AG04449 (cell line): ENCODE measurements around the gene SOCS3.

Experiments used
- CTCF ChIA-PET: fragments of 350-600 bp; formaldehyde crosslinking; extraction: SDS; loops from one replicate; lab custom pipeline; 2021; ENCODE audit warnings: antibody characterized with exemption; lab: Yijun Ruan, JAX
- POLR2A ChIA-PET: fragments of 400-600, 350-600 bp; formaldehyde crosslinking; extraction: SDS; loops from one replicate; lab custom pipeline; 2020; ENCODE audit warnings: antibody characterized with exemption, inconsistent platforms; lab: Yijun Ruan, JAX
- DNase-seq: peaks from one replicate; pipeline ENCODE4 v3.0.0-alpha.2; 2010; ENCODE audit warnings: low read depth, low spot score
- H3K4me3 ChIP-seq: 2 replicates; pipeline ENCODE4 v1.5.1; 2011; ENCODE audit warnings: low read depth, mild to moderate bottlenecking, control low read depth, low read length
- TF ChIP-seq, protein P1 (sequence below): IDR thresholded peaks from one replicate; pipeline ENCODE4 v1.5.1; 2011; ENCODE audit warnings: mild to moderate bottlenecking, moderate library complexity, low read length, control low read depth, inconsistent platforms; ENCODE audit not compliant: insufficient read depth; ENCODE audit errors: missing control alignments

Gene SOCS3

GRCh38 chr17:78362671-78363070 lies 2.8 kb upstream of the SOCS3 start:
- TF ChIP-seq, protein P1, sequence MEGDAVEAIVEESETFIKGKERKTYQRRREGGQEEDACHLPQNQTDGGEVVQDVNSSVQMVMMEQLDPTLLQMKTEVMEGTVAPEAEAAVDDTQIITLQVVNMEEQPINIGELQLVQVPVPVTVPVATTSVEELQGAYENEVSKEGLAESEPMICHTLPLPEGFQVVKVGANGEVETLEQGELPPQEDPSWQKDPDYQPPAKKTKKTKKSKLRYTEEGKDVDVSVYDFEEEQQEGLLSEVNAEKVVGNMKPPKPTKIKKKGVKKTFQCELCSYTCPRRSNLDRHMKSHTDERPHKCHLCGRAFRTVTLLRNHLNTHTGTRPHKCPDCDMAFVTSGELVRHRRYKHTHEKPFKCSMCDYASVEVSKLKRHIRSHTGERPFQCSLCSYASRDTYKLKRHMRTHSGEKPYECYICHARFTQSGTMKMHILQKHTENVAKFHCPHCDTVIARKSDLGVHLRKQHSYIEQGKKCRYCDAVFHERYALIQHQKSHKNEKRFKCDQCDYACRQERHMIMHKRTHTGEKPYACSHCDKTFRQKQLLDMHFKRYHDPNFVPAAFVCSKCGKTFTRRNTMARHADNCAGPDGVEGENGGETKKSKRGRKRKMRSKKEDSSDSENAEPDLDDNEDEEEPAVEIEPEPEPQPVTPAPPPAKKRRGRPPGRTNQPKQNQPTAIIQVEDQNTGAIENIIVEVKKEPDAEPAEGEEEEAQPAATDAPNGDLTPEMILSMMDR = no peak
- POLR2A ChIA-PET = no interaction called here

GRCh38 chr17:78362232-78362631 lies 2.4 kb upstream of the SOCS3 start:
- POLR2A ChIA-PET = no interaction called here
- TF ChIP-seq, protein P1 = no peak
- DNase-seq = no peak
- CTCF ChIA-PET = interaction anchor here (1.1 to 6.8 kb wide), 11 partner anchors 14 to 346 kb away, joined by 3 to 120 read pairs (median 14); partner anchors contain the start of gene PGS1
- no peak overlapping the region for H3K4me3 ChIP-seq

More at GRCh38 chr17:78362671-78363070, 2.8 kb upstream of the SOCS3 start:
- H3K4me3 ChIP-seq = no peak overlapping the region
- CTCF ChIA-PET = interaction anchor here (1.1 to 6.8 kb wide), 8 partner anchors 13 to 346 kb away, joined by 3 to 120 read pairs (median 18); partner anchors contain the start of gene PGS1
- no peak for DNase-seq

- no peak overlapping the region; the same call in 1 of the 2 replicates for H3K4me3 ChIP-seq
- TF ChIP-seq, protein P1 = no peak
- ChIA-PET POLR2A (interaction anchor here (0.9 to 3.6 kb wide), 6 partner anchors 13 to 67 kb away, joined by 3 to 33 read pairs (median 8); no protein-coding TSS in a partner anchor), CTCF (interaction anchor here (1.0 to 6.8 kb wide), 29 partner anchors 9 to 355 kb away, joined by 3 to 120 read pairs (median 7); partner anchors contain the start of genes AFMID, PGS1 and TK1)
- no peak for DNase-seq
These were observed 1.4 kb upstream of the SOCS3 start for GRCh38 chr17:78361225-78361701.

- ChIA-PET POLR2A (interaction anchor here (0.5 to 3.6 kb wide), 27 partner anchors 9 to 111 kb away, joined by 3 to 33 read pairs (median 4); partner anchors contain the start of gene PGS1), CTCF (interaction anchor here (0.6 to 6.8 kb wide), 33 partner anchors 9 to 355 kb away, joined by 3 to 120 read pairs (median 6); partner anchors contain the start of genes AFMID, PGS1 and TK1)
- DNase-seq = no peak
- TF ChIP-seq, protein P1 = peak; percentile 99
- H3K4me3 ChIP-seq = peak overlapping the region; percentile 87
These were observed 721 bp upstream of the SOCS3 start for GRCh38 chr17:78360371-78361224.

- peak overlapping the region; percentile 87 for H3K4me3 ChIP-seq
- ChIA-PET CTCF (interaction anchor here (0.5 to 5.8 kb wide), 8 partner anchors 15 to 109 kb away, joined by 3 to 52 read pairs (median 8); no protein-coding TSS in a partner anchor), POLR2A (interaction anchor here (0.5 to 3.6 kb wide), 27 partner anchors 8 to 109 kb away, joined by 3 to 33 read pairs (median 4); partner anchors contain the start of gene PGS1)
- TF ChIP-seq, protein P1 = no peak
- no peak for DNase-seq
These were observed 418 bp downstream of the SOCS3 start for GRCh38 chr17:78359321-78359996.
